Right cardiac atrium (tissue), 5 donors: Measurements from ENCODE around the gene INCA1. TPM values are rescaled to one million over a fixed set of nuclear protein-coding genes. Genes with fewer than 3 reads are reported as not detected.

Experiments
- ATAC-seq, 2 donors: fragments of 200-7000 bp; cut with Tn5 transposase; one replicate each; pipeline versions ENCODE4 v1.8.0 to v1.9.1; 2020; ENCODE audit warnings: moderate library complexity in 2 of 2, mild to moderate bottlenecking in 1 of 2
- DNase-seq, 3 donors: peaks; one replicate each; pipeline ENCODE4 v3.0.0-alpha.2; 2020
- H3K27ac ChIP-seq: one replicate; pipeline ENCODE4 v1.5.1; 2013; ENCODE audit warnings: mild to moderate bottlenecking, low read length, control low read depth, moderate library complexity
- H3K27me3 ChIP-seq: one replicate; pipeline ENCODE4 v1.6.1; 2013; ENCODE audit not compliant: control insufficient read depth, insufficient read depth
- H3K4me1 ChIP-seq: one replicate; pipeline ENCODE4 v1.6.1; 2013; ENCODE audit warnings: low read length; ENCODE audit not compliant: control insufficient read depth, insufficient read depth
- H3K4me3 ChIP-seq: one replicate; pipeline ENCODE4 v1.5.1; 2013; ENCODE audit warnings: low read length, control low read depth
- H3K9me3 ChIP-seq: one replicate; pipeline ENCODE4 v1.6.1; 2013; ENCODE audit warnings: low read length; ENCODE audit not compliant: control insufficient read depth
- WGBS: extraction: QIAGEN DNeasy Blood & Tissue Kit; methylation state at CpG from one replicate; pipeline ENCODE4 v1.1.7; 2013; 5-methylcytosine and 5-hydroxymethylcytosine counted together
- intact Hi-C, 4 donors: fragments of 100-400 bp; cut with DNase I; formaldehyde crosslinking; loops; one replicate each; pipeline versions ENCODE4 v1.11.0 to v1.14.0; 2022 to 2023
- long read RNA-seq, 4 donors: library from polyadenylated mRNA; unstranded; transcript quantifications; one replicate each; pipeline ENCODE4 v2.0.0, GENCODE V29; 2020 to 2021
- polyA plus RNA-seq: library from polyadenylated mRNA; stranded (reverse); fragments of 200-250 nt; gene quantifications from one replicate; pipeline ENCODE4 v1.2.3, GENCODE V29; 2013
- total RNA-seq, 4 donors: library from RNA; stranded (reverse); fragmentation: NEBNext Ultra II Directional; extraction: Animal tissue kit (Norgen Biotek cat#: 25700); gene quantifications; one replicate each; pipeline ENCODE4 v1.2.1, GENCODE V29; 2021
- donor health status: healthy with polysubstance abuse.
- donor health status: DM: no; HTN: yes; CAD: no.
- donor health status: DM: no; HTN: no; CAD: no.
- donor health status: DM: no; HTN: yes; CAD: no; lungs with severe emphysema.
- donor health status: DM: yes; HTN: yes; CAD: no.

The INCA1 gene, protein sequence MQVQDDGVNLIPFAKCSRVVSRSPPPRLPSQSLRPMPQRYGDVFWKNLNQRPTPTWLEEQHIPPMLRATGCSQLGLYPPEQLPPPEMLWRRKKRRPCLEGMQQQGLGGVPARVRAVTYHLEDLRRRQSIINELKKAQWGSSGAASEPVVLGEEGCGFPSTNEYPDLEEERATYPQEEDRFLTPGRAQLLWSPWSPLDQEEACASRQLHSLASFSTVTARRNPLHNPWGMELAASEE
- total RNA-seq = 1 to 10 TPM; 2.2 to 3.8 (median 3.2) TPM
- 5.0 TPM for polyA plus RNA-seq
- long read RNA-seq, donor 1, partial matches to known transcripts = 1 of 2 reads
- long read RNA-seq, donor 1, other reads (novel, unspliced or antisense) = 1 of 2 reads
- long read RNA-seq, donor 2, partial matches to known transcripts = 0 of 2 reads
- long read RNA-seq, donor 2, other reads (novel, unspliced or antisense) = 2 of 2 reads
- long read RNA-seq, donor 3 = 0 reads
- long read RNA-seq, donor 4, partial matches to known transcripts = 0 of 2 reads
- long read RNA-seq, donor 4, other reads (novel, unspliced or antisense) = 2 of 2 reads

GRCh38 chr17:4997302-4998026 is at the start of gene INCA1, which contains the start of gene KIF1C:
Gene INCA1 (minus strand): TSS chr17:4997522. CDS start chr17:4994437, 3,085 bp downstream.
Gene KIF1C (plus strand): TSS chr17:4997950. CDS start chr17:5000247, 2,297 bp downstream.
- H3K9me3 ChIP-seq = no peaks in the 10 kb centered on the region
- H3K27ac ChIP-seq = peak within 1 kb of the TSS; percentile 94
- intact Hi-C loops = no loop called here
- ATAC-seq (peak; percentile 93 to 94), DNase-seq (peak; percentile 95 to 98 (median 98))
- H3K4me3 ChIP-seq = peak within 1 kb of the TSS; percentile 89
- H3K4me1 ChIP-seq = no peaks in the 10 kb centered on the region
- under 1% methylated on average over 93 of the region's 93 CpGs for WGBS
- H3K27me3 ChIP-seq = no peaks in the 10 kb centered on the region

DNA sequence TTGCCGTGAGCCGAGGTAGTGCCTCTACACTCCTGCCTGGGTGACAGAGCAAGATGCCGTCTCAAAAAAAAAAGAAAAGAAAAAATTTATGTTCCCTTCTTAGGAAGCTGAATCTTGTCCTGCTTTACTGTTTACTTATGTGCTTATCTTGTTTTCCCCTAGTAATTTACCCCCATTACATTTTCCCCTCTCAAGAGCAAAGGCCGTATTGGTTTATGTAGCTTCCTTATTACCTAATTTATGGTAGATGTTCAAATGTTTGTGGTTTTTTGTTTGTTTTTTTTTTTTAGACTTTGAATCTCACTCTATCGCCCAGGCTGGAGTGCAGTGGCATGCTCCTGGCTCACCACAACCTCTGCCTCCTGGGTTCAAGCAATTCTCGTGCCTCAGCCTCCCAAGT is 48.2 kb upstream of the INCA1 start:
- ATAC-seq (no peak), DNase-seq (no peak)
- H3K9me3 ChIP-seq = no peaks in the 10 kb centered on the region
- H3K27ac ChIP-seq = no peak overlapping the region
- WGBS = 91% methylated on average over 6 of the region's 6 CpGs
- peaks cover 2% of the 10 kb centered on the region for H3K4me1 ChIP-seq
- intact Hi-C loops = no loop called here
- H3K27me3 ChIP-seq = no peaks in the 10 kb centered on the region
- no peak overlapping the region for H3K4me3 ChIP-seq

- Histone ChIP-seq H3K4me1 (peaks cover 2% of the 10 kb centered on the region), H3K9me3 (no peaks in the 10 kb centered on the region), H3K27ac (no peak overlapping the region), H3K27me3 (no peaks in the 10 kb centered on the region), H3K4me3 (no peak overlapping the region)
- intact Hi-C loops = no loop called here
- ATAC-seq (no peak), DNase-seq (no peak)
- 91% methylated on average over 5 of the region's 5 CpGs for WGBS
These were observed 47.3 kb upstream of the INCA1 start for GRCh38 chr17:5044630-5045029.

DNA sequence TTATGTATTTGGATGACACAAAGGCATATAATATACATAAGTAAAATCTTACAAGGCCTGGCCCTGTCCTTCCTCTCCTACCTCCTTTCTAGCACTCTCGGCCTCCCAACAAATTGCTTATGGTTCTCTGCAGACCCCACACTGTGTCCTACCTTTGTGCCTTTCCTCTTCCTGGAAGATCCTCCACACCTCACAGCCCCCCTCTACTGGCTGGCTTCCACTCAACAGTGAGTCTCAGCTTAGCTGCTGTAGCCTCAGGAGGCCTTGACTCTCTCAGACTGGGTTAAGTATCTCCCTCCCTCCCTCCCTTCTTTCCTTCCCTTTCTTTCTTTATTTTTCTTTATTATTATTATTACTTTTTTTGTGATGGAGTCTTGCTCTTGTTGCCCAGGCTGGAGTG is 46.2 kb upstream of the INCA1 start:
- no peak overlapping the region for H3K27ac ChIP-seq
- WGBS = 95% methylated on average over 1 of the region's 1 CpG
- H3K27me3 ChIP-seq = no peaks in the 10 kb centered on the region
- ATAC-seq (no peak), DNase-seq (no peak)
- no peaks in the 10 kb centered on the region for H3K9me3 ChIP-seq
- no peaks in the 10 kb centered on the region for H3K4me1 ChIP-seq
- intact Hi-C loops = no loop called here
- no peak overlapping the region for H3K4me3 ChIP-seq

DNA sequence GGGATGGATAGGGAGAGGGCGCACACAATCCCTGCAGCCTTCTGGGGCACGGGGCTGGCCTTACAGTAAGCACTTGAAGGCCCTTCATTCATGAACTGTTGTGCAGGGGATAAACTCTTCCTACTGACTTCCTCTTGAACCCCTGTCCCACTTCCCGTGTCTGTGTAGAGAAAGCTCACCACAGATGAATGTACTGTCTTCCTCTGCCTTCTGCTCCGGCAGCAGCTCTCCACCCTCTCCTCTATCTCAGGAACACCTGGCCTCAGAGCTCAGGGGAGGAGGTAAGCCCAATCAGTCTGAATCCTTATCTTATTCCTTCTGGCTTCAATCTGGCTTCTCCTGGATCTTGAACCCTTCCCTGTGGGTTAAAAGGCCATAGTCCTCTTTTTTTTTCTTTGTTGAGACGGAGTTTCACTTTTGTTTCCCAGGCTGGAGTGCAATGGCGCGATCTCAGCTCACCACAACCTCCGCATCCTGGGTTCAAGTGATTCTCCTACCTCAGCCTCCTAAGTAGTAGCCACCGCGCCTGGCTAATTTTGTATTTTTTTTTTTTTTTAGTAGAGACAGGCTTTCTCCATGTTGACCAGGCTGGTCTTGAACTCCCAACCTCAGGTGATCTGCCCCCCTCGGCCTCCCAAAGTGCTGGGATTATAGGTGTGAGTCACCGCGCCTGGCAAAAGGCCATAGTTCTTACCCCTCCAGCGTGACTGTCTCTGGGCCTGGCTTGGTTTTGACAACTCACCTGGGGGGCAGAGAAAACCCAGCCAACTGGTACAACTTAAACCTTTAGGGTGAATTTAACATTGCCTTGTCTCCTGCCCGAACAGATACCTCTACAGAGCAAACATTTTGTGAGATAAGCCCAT is 45.1 kb upstream of the INCA1 start:
- intact Hi-C loops = no loop called here
- WGBS = 85% methylated on average over 15 of the region's 15 CpGs

GRCh38 chr17:5035315-5035714 is 38.0 kb upstream of the INCA1 start, which contains the start of gene SLC52A1:
Gene SLC52A1 (minus strand): TSS chr17:5035426. CDS start chr17:5034606, 820 bp downstream.
- intact Hi-C loops = no loop called here
- Histone ChIP-seq H3K27me3 (no peaks in the 10 kb centered on the region), H3K4me1 (no peaks in the 10 kb centered on the region), H3K9me3 (no peaks in the 10 kb centered on the region), H3K4me3 (no peak within 1 kb of the TSS), H3K27ac (no peak within 1 kb of the TSS)
- WGBS = 10% methylated on average over 24 of the region's 24 CpGs
- ATAC-seq = peak in 1 of 2 donors; percentile 14
- peak in 1 of 3 donors; percentile 55 for DNase-seq

More for the DNA sequence above, 45.1 kb upstream of the INCA1 start:
- H3K27ac ChIP-seq = no peak overlapping the region
- H3K27me3 ChIP-seq = no peaks in the 10 kb centered on the region
- H3K4me3 ChIP-seq = no peak overlapping the region
- H3K4me1 ChIP-seq = no peaks in the 10 kb centered on the region
- DNase-seq (no peak), ATAC-seq (no peak)
- no peaks in the 10 kb centered on the region for H3K9me3 ChIP-seq

- no peak overlapping the region for H3K27ac ChIP-seq
- no peaks in the 10 kb centered on the region for H3K4me1 ChIP-seq
- no peaks in the 10 kb centered on the region for H3K9me3 ChIP-seq
- DNase-seq = peak in 1 of 3 donors; percentile 35
- peak in 1 of 2 donors; percentile 2 for ATAC-seq
- WGBS = 84% methylated on average over 14 of the region's 14 CpGs
- intact Hi-C loops = no loop called here
- no peaks in the 10 kb centered on the region for H3K27me3 ChIP-seq
- no peak overlapping the region for H3K4me3 ChIP-seq
These were observed 37.3 kb upstream of the INCA1 start for GRCh38 chr17:5034651-5035050.

DNA sequence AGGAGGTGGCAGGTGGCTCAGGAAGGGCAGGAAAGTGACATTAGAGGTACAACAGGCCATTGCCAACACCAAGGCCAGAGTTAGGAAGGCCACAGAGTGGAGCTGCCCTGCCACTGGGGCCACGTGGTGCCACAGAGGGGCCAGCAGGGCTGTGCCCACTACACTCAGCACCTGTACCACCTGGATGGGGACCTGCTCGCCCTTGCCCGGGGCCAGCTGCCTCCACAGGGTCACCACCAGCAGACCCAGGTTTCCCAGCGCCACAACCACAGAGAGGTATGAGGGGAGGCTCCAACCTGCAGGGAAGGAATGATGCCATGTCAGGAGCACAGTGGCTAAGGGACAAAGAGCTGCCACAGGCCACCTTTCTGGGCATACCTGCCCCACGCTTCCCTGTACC is 36.7 kb upstream of the INCA1 start:
- intact Hi-C loops = no loop called here
- no peaks in the 10 kb centered on the region for H3K27me3 ChIP-seq
- no peak overlapping the region for H3K27ac ChIP-seq
- ATAC-seq (peak in 1 of 2 donors; percentile 11), DNase-seq (peak in 1 of 3 donors; percentile 40)
- H3K4me1 ChIP-seq = no peaks in the 10 kb centered on the region
- no peaks in the 10 kb centered on the region for H3K9me3 ChIP-seq
- no peak overlapping the region for H3K4me3 ChIP-seq
- 89% methylated on average over 5 of the region's 5 CpGs for WGBS

GRCh38 chr17:5033352-5034015 is 36.2 kb upstream of the INCA1 start:
- no peaks in the 10 kb centered on the region for H3K9me3 ChIP-seq
- peak in 1 of 3 donors; percentile 58 for DNase-seq
- 80% methylated on average over 13 of the region's 13 CpGs for WGBS
- no peaks in the 10 kb centered on the region for H3K4me1 ChIP-seq
- no peaks in the 10 kb centered on the region for H3K27me3 ChIP-seq
- H3K27ac ChIP-seq = no peak overlapping the region
- no peak overlapping the region for H3K4me3 ChIP-seq
- ATAC-seq = peak in 1 of 2 donors; percentile 3
- intact Hi-C loops = no loop called here

GRCh38 chr17:5032865-5033264 is 35.5 kb upstream of the INCA1 start:
- H3K4me3 ChIP-seq = no peak overlapping the region
- H3K9me3 ChIP-seq = no peaks in the 10 kb centered on the region
- intact Hi-C loops = no loop called here
- H3K27ac ChIP-seq = no peak overlapping the region
- DNase-seq (peak in 1 of 3 donors; percentile 49), ATAC-seq (no peak)
- no peaks in the 10 kb centered on the region for H3K27me3 ChIP-seq
- 88% methylated on average over 6 of the region's 6 CpGs for WGBS
- no peaks in the 10 kb centered on the region for H3K4me1 ChIP-seq
